NCI-H1092 (cell line): ENCODE data around the gene MTRF1.

Experiments used
- DNase-seq: peaks from one replicate; lab custom pipeline; 2025; lab: John Stamatoyannopoulos, UW

The MTRF1 gene, protein sequence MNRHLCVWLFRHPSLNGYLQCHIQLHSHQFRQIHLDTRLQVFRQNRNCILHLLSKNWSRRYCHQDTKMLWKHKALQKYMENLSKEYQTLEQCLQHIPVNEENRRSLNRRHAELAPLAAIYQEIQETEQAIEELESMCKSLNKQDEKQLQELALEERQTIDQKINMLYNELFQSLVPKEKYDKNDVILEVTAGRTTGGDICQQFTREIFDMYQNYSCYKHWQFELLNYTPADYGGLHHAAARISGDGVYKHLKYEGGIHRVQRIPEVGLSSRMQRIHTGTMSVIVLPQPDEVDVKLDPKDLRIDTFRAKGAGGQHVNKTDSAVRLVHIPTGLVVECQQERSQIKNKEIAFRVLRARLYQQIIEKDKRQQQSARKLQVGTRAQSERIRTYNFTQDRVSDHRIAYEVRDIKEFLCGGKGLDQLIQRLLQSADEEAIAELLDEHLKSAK

DNA sequence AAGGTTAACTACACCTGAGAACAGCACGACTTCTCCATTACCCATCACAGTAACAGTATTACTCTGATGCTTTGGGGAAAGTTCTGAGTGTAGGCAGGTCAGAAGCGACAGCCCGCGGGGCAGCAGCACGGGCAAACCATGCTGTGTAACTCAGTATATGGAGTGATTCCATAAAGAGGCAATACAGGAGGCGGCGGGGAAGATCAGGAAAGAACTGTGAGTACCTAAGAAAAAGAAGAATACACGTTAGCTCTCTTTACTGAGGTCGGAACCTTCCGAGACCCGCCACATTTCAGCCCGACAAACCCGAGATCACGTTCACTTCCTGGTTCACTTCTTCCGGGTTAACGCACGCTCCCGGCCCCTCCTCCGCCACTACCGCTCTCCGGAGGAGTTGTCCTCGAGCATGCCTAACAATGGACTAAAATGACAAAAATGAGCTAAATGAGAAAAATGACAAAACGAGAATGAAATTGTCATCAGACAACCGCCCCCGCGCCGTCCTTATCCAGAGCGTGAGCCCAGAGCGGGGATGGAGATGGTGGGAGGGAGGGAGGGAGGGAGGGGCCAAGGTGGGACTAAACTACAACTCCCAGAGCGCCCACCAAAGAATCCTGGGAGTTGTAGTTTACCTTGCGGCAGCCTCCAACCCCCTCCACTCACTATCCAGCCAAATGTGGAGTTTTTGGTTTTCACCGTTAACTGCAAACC lies at the start of gene MTRF1:
Gene MTRF1 (minus strand): TSS at position 316 of the 711 bp plus-strand sequence. CDS start 2,669 bp downstream, outside the sequence.
- peak; percentile 41 for DNase-seq

DNA sequence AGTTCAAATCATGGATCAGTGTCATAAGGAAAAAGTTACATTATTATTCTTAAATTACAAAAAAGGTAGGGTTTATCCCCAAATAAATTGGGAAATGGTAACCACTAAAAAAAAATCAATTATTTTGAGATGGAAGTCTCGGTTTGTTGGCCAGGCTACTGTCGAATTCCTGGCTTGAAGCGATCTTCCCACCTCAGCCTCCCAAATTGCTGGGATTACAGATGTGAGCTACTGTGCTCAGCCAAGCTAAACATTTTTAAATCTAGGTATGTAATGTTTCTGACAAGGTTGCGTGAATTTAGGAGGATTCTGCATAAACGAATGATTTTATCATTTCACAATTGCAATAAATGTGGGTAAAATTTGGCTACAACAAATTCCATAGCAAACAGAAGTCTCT lies 49.7 kb upstream of the MTRF1 start:
- DNase-seq: no peak

DNA sequence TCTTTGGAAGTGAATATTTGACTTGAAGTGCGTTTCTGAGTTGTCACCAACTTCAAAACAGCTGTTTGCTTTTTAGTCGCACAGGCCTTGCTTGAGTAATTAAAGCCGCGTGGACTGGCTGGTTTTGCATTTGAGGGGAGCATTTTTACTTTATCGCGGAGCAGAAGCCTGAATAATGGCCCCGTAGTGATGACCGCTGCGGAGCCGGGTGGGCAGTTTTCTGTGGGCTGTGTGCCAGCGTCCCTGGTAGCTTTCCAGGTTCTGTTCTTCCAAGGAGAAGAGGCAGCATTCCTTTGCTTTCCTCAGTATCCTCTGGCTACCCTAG lies 48.8 kb upstream of the MTRF1 start:
- no peak for DNase-seq

DNA sequence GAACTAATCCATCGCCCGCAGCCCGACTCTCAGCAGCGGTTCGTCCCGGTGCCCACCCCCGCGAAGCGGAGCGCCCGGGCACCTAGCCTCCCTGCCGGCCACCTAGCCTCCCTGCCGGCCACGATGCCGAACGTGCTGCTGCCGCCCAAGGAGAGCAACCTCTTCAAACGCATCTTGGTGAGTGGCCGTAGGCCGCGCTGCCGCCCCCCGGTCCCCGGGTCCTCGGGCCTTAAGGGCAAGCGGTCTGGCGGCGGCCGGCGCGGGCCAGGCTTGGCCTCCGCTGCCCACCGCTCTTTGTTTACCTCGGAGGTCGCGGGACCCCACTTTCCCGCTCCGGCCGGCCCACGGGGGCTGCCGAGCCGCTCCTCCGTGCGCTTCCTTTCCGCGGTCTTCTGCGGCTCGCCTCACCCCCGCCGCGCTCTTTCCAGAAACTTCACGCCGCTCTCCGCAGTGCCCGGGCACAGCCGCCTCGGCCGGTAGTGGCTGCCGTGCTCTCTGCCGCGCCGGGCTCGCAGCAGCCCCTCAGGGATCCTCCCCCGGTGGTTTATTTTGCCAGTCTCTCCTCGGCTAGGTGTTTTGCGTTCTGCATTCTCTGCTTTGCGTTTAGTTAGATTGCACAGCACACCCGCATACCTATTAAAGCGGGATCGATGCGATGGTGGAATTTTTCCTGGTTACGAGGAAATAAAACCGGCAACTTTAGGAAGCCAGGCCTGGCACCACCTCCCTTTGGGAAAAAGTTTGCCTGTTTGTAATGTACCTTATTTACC lies 48.2 kb upstream of the MTRF1 start:
- DNase-seq: no peak

DNA sequence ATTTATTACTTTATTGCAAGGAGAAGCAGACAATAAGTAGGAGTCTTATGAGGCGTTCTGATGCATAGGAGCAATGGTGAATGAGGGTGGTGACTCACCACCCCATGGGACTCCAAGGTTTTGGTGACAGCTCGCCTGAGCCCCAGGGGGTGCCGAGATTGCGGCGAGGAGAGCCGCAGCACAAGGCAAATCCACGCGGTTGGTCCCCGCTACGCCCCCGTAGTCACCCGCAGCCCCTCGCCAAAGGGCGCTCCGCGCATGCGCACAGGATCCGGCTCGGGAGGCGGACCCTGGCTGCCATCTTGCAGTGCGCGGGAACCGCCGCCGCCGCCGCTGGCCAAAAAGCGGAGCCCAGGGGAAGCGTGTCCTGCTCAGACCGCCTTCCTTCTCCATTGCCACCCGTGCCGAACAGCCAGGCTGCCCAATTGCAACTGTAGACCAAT lies 47.6 kb upstream of the MTRF1 start, which contains the start of gene NAA16:
Gene NAA16 (plus strand): TSS at position 305 of the 443 bp plus-strand sequence. CDS start 262 bp downstream, outside the sequence.
- peak; percentile 87 for DNase-seq

DNA sequence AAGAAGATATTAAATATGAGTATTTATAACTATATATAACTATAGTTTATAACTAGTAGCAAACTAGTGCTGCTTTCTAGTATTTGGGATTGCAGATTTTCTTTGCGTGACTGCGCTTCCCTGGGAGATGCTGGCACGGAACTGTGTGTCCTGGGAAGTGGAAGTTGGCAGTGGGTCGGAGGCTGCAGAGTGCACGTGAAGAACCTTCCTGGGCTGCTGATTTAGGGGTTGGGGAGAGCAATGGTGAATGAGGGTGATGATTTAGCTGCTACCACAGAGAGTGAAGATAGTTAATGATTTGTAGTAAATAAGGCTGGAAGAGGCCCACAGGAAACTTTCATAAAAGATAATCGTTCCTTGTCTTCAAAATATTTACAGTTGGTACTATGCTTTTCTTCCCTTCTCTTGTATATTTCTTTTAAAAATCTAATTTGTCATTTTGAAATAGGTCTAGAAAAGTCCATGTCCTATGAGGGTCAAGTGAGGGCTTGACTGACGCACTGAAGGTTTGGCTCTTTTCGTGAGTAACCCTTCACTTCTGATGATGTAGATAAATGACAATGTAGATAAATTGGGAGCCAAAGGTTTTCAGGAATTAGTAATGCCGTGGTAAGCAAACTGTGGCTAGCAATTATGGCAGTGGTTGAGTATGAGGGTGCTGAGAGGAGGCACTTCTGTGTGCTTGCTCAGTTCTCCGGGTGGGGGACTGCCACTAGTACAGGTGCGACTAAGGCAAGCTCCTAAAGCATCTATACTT lies 44.7 kb upstream of the MTRF1 start:
- DNase-seq: no peak

DNA sequence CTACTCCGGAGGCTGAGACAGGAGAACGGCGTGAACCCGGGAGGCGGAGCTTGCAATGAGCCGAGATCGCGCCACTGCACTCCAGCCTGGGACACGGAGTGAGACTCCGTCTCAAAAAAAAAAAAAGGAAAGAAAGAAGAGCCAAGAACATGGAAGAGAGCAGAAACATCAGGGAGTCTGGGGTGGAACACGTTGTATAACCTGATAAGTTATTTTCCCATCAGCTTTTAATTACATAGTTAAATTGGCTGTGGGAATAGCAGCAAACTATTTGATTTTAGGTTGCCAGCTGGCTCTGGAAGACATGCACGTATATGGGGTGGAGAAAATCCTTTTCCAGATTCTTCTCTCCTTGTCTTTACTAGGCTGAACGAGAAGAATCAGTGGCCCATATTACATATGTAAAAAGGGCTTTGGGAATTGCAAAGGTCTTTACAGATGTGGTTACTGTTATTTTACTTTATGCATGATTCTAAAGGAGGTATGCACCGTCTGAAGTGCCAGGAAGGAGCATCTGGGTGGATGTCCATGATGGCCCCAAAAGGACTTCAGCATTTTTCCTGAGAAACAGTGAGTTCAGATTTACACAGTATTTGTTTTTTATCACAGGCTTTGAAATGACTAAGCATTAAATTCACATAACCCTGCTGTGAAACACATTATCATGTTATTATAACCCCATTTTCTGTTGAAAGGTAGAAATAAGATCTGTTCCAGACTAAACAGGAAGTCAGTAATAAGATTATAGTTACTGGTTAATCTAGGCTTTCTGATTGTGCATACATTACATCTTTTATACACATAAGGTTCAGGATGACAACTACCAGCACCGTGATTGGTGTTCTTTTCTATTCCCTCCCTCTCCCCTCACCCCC lies 43.1 kb upstream of the MTRF1 start:
- no peak for DNase-seq

DNA sequence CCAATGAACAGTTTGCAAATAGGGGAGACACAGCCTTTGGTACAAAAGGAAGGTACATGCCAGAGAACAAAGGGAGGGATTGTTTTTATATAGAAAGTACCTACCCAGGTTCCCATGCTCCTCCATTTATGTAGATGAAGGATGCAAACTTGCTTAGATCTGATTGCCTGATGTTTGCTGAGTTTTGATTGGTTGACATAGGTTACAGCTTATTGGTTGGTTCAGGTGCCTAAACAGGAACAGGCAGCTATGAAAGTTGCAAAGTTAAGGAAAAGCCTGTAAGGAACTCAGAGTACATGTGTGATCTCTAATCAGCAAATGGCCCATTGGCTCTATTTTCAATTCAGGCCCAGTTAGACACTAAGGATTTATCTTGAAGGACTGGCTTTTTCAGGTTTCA lies 41.2 kb upstream of the MTRF1 start:
- DNase-seq: no peak

DNA sequence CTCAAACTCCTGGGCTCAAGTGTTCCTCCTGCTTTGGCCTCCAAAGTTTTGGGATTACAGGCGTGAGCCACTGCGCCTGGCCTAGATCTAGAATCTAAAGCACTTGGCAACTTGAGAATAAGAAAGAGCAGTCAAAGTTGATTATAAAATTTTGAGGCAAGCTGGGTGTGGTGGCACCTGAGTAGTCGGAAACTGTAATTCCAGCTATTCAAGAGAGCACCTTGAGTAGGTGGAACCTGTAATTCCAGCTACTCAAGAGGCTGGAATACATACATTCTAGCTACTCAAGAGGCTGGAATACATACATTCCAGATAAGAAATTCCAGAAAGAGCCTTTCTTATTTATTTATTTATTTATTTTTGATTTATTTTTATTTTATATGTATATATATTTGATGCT lies 39.4 kb upstream of the MTRF1 start:
- DNase-seq: no peak

DNA sequence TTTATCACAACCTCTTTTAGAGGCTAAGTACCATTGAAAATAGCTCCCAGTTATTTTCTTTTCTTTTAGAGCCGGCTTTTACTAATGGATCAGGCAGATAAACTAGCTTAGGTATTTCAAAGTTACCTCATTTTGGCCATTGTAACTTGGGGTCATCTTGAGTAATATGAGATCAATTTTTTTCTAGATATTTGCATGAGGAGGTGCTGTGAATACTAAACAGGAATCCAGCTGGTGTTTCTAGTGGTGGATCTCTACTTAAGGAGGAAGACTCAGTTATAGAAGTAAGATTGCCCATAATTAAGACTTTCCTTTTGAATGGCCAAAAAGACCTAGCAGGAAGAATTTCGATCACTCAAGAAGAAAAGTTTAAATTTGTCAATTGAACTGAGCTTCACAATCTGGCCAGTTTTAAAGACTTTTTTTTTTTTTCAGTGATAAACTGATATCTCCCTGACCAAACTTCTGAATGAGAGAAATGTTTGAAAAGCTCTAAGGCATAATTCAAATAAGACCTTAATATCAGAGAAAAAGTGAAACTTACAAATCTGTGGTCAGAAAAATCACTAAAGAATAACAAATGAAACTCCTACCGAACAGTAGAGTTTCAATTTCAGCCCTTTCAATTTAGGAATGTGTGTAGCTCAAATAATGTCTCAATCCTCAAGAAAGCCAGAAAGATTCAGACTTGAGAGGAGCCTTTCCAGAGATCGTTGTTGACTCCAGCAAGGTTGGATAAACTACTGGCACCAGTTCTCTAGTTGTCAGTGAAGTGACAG lies 36.1 kb upstream of the MTRF1 start:
- DNase-seq: no peak

DNA sequence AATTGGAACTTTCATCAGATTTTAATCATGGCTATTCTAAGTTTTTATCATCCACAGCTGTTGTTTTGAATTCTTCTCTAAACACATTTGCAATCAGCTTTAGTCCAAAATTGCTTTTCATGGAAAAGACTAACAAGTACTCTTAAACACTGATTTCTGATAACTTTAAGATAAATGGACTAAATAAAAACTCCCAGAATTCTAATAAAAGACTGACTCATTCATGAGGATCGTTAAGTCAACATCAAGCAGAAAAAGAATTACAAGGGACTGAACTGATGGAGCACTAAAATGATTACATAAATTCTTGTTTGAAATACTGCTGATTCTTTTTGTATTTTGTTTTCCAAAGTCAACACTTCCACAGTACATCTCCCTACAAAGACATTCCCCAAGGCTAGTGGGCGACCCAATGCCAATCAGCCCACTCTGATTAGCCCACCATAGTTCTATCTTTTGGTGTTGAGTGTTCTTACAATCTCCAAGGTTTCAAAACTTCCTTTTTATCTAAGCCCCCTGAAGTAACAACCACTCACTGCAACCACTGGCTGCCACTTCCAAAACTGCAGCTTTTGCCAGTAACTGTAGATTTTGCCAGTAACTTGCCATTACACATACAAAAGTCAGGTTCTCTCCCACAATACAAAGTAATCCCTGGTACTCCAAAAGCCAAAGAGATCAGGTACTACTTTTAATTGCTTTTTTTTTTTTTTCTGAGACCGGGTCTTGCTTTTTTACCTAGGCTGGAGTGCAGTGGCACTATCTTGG lies 33.7 kb upstream of the MTRF1 start:
- no peak for DNase-seq

DNA sequence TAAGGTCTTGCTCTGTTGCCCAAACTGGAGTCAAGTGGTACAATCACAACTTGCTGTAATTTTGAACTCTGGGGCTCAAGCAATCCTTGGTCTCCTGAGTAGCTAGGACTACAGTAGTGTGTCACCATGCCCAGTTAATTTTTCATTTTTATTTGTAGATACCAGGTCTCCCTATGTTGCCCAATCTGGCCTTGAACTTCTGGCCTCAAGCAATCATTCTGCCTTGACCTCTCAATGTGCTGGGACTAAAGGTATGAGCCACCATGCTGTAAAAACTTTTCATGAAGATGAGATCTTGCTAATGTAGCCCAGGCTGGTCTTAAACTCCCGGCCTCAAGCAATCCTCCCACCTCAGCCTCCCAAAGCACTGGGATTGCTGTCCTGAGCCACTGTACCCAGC lies 32.6 kb upstream of the MTRF1 start:
- DNase-seq: no peak

DNA sequence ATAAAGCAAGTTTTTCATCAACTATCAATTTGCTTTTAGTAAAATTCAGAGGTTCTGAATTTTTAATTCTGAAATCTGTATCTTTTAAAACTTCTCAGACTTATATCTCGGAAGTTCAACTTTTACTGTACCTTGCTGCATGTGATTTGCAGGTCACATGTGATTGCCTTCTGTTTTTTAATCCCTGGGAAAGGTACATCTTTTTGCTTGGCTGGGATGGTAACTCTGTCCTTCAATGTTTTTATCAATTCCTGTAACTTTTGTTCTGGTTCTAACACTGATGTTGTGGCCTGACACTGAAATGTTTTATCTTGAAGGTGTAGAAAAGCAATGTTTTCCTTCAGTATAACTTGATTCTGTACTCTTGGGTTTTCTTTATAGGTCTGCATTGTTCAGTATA lies 31.5 kb upstream of the MTRF1 start:
- no peak for DNase-seq

DNA sequence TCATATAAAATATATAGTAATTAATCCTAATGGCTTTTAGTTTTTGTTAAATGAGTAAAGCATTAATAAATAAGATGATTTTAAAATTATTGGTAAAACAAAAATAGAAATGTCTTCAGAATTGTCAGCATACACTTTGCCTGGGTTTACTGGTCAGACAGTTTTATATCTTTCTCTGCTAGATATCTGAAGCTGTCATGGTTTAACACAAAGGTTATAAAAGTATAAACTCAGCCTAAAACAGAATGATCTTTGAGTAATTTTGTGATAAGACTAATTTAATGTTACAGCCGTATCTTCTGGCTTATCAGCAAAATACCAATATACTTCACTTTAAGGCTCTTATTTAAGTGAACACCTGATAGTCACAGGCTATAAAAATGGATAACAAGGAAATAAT lies 29.9 kb upstream of the MTRF1 start:
- no peak for DNase-seq

DNA sequence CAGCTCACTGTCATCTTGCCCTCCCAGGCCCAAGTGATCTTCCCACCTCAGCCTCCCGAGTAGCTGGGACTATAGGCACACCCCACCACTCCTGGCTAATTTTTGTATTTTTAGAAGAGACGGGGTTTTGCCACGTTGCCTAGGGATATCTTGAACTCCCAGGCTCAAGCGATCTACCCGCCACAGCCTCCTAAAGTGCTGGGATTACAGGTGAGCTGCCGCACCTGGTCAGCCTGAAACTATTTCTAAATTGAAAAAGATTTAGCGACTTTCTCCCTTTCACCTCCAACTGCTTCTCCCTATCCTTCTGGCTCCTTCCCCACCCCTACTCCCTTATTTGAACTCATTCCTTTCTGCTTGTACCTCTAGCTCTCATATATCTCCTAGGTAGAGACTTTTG lies 27.9 kb upstream of the MTRF1 start:
- no peak for DNase-seq

DNA sequence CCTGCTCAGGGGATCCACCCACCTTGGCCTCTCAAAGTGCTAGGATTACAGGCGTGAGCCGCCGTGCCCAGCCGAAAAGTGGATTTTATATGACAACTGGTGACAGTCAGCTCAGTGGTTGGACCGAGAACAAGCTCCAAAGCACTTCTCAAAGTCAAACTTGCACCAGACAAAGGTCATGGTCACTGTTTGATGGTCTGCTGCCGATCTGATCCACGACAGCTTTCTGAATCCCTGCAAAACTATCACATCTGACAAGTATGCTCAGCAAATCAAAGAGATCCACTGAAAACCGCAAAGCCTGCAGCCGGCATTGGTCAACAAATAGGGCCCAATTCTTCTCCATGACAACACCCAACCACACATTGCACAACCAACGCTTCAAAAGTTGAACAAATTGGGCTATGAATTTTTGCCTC lies 26.1 kb upstream of the MTRF1 start:
- DNase-seq: no peak

DNA sequence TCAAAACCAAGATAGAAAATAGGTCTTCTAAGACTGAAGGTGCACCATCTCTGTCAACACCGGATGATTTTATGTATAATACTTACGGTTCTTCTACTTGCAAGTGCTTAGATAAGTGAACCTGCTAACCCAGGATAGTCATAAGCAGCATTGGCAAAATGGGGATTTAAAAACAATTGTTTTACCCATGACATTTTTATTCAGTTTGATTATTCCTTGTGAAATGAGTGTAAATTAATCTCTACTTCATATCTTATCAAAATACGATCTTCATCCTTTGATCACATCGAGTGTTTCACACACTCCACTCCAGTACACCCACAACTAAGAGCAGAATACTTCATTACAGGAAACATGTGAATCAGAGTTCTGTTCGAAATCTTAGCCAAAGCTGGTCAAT lies 23.0 kb upstream of the MTRF1 start:
- DNase-seq: no peak

DNA sequence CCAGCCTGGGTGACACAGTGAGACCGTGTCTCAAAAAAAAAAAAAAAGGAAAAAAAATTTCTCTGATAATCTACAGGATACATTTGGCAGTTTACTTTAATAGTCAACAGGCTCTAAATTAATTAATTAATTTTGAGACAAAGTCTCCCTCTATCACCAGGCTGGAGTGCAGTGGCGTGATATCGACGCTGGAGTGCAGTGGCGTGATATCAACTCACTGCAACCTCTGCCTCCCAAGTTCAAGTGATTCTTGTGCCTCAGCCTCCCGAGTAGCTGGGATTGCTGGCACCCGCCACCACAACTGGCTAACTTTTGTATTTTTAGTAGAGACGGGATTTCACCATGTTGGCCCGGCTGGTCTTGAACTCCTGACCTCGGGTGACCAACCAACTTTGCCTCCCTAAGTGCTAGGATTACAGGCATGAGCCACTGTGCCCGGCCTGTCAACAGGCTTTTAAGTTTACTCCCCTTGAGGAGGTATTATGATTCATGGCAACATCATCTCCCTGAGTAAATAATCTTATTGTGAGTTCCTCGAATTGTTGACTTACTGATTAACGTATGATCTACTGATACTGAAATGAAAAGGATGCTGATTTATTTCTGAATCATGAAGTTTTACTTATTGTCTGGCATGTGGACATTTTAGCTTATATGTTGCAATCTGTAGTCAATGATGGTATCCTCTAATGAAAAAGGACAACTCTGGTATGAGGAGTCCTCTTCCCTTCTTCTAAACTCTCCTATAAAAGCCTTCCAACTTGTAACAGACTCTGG lies 21.3 kb upstream of the MTRF1 start:
- no peak for DNase-seq
